SIG-M5 (cell line): Measurements from ENCODE around the gene ZSWIM9.
A peak's percentile ranks its signal among the peaks of the same experiment; 100 is the strongest.

Experiments used
- DNase-seq: peaks from one replicate; lab custom pipeline; 2025; lab: John Stamatoyannopoulos, UW

ZSWIM9 gene

GRCh38 chr19:48169939-48170803 is at the start of gene ZSWIM9, which contains the start of gene LIG1:
Gene ZSWIM9, plus strand, starts transcription at chr19:48170680. Its CDS starts 1,123 bp downstream, at chr19:48171803.
Gene LIG1, minus strand, starts transcription at chr19:48170344. Its CDS starts 4,778 bp downstream, at chr19:48165566.
- DNase-seq = peak; percentile 40

GRCh38 chr19:48121066-48121465 is 49.4 kb upstream of the ZSWIM9 start:
- no peak for DNase-seq

GRCh38 chr19:48121909-48122371 is 48.5 kb upstream of the ZSWIM9 start:
- DNase-seq = no peak

GRCh38 chr19:48122421-48122820 is 48.1 kb upstream of the ZSWIM9 start:
- no peak for DNase-seq

- DNase-seq = no peak
These were observed 46.4 kb upstream of the ZSWIM9 start for GRCh38 chr19:48123907-48124651.

- no peak for DNase-seq
These were observed 42.9 kb upstream of the ZSWIM9 start for GRCh38 chr19:48127561-48127960.

- no peak for DNase-seq
These were observed 37.4 kb upstream of the ZSWIM9 start for GRCh38 chr19:48133094-48133493.

- DNase-seq = no peak
These were observed 35.1 kb upstream of the ZSWIM9 start for GRCh38 chr19:48135411-48135810.

GRCh38 chr19:48136547-48136946 is 33.9 kb upstream of the ZSWIM9 start:
- no peak for DNase-seq

- DNase-seq = no peak
These were observed 33.1 kb upstream of the ZSWIM9 start for GRCh38 chr19:48137411-48137810.

- DNase-seq = no peak
These were observed 31.4 kb upstream of the ZSWIM9 start for GRCh38 chr19:48139053-48139452.

- no peak for DNase-seq
These were observed 22.8 kb upstream of the ZSWIM9 start for GRCh38 chr19:48147597-48148175.

- DNase-seq = no peak
These were observed 21.9 kb upstream of the ZSWIM9 start for GRCh38 chr19:48148576-48148975.

GRCh38 chr19:48149430-48149829 is 21.1 kb upstream of the ZSWIM9 start:
- DNase-seq = no peak

- no peak for DNase-seq
These were observed 17.9 kb upstream of the ZSWIM9 start for GRCh38 chr19:48152551-48152950.

GRCh38 chr19:48154003-48154402 is 16.5 kb upstream of the ZSWIM9 start:
- no peak for DNase-seq

GRCh38 chr19:48158210-48158790 is 12.2 kb upstream of the ZSWIM9 start:
- no peak for DNase-seq

- no peak for DNase-seq
These were observed 1.8 kb upstream of the ZSWIM9 start for GRCh38 chr19:48168689-48169088.

- no peak for DNase-seq
These were observed 922 bp upstream of the ZSWIM9 start for GRCh38 chr19:48169578-48169938.

GRCh38 chr19:48170817-48171347 is 402 bp downstream of the ZSWIM9 start:
- DNase-seq = no peak

GRCh38 chr19:48171710-48172109 is 1.2 kb downstream of the ZSWIM9 start:
- DNase-seq = no peak

GRCh38 chr19:48174445-48175030 is 4.1 kb downstream of the ZSWIM9 start:
- DNase-seq = no peak
